Measurements from ENCODE around the gene SUPT3H. TPM values are rescaled to one million over a fixed set of nuclear protein-coding genes. Genes with fewer than 3 reads are reported as not detected.

Gene SUPT3H
- total RNA-seq, 2 donors from 2014 or later = 5.3 to 9.6 TPM

GRCh38 chr6:44804016-44804415, 573.7 kb downstream of the SUPT3H start:
- Mint-ChIP-seq H3K4me1 (ENCODE audit: low read depth in 2 of 2) (no peaks in the 10 kb centered on the region), H3K27me3 (peaks cover 7 to 18% of the 10 kb centered on the region in 2 donors), H3K4me3 (no peak overlapping the region), H3K9me3 (no peaks in the 10 kb centered on the region), H3K27ac (no peak overlapping the region), H3K36me3 (no peaks in the 10 kb centered on the region)
- ATAC-seq (no peak), DNase-seq (ENCODE audit: low spot score) (no peak)

GRCh38 chr6:44800784-44801592, 576.7 kb downstream of the SUPT3H start:
- no peak overlapping the region for H3K4me3 Mint-ChIP-seq
- DNase-seq (ENCODE audit: low spot score) (no peak), ATAC-seq (no peak)
- H3K4me1 Mint-ChIP-seq (ENCODE audit: low read depth in 2 of 2) = no peaks in the 10 kb centered on the region
- peaks cover 2% of the 10 kb centered on the region for H3K9me3 Mint-ChIP-seq
- no peaks in the 10 kb centered on the region for H3K36me3 Mint-ChIP-seq
- H3K27ac Mint-ChIP-seq = no peak overlapping the region
- H3K27me3 Mint-ChIP-seq = peaks cover 15 to 27% of the 10 kb centered on the region in 2 donors

- Mint-ChIP-seq H3K27me3 (peaks cover 17 to 30% of the 10 kb centered on the region in 2 donors), H3K27ac (no peak overlapping the region), H3K36me3 (no peaks in the 10 kb centered on the region), H3K9me3 (peaks cover 2% of the 10 kb centered on the region), H3K4me3 (no peak overlapping the region), H3K4me1 (ENCODE audit: low read depth in 2 of 2) (no peaks in the 10 kb centered on the region)
- DNase-seq (ENCODE audit: low spot score) = no peak
- ATAC-seq = no peak
Measured at GRCh38 chr6:44800171-44800783, 577.5 kb downstream of the SUPT3H start.

GRCh38 chr6:44797746-44798145, 580.0 kb downstream of the SUPT3H start:
- Mint-ChIP-seq H3K4me1 (ENCODE audit: low read depth in 2 of 2) (no peaks in the 10 kb centered on the region), H3K36me3 (no peaks in the 10 kb centered on the region), H3K4me3 (no peak overlapping the region), H3K9me3 (peaks cover 2% of the 10 kb centered on the region), H3K27me3 (peaks cover 17 to 45% of the 10 kb centered on the region in 2 donors), H3K27ac (no peak overlapping the region)
- no peak for ATAC-seq
- no peak for DNase-seq (ENCODE audit: low spot score)

GRCh38 chr6:44795326-44795725, 582.4 kb downstream of the SUPT3H start:
- Mint-ChIP-seq H3K27ac (no peak overlapping the region), H3K9me3 (peaks cover 2% of the 10 kb centered on the region), H3K27me3 (peaks cover 13 to 44% of the 10 kb centered on the region in 2 donors), H3K36me3 (no peaks in the 10 kb centered on the region), H3K4me1 (ENCODE audit: low read depth in 2 of 2) (no peaks in the 10 kb centered on the region), H3K4me3 (no peak overlapping the region)
- no peak for ATAC-seq
- DNase-seq (ENCODE audit: low spot score) = no peak

GRCh38 chr6:44789806-44790205, 587.9 kb downstream of the SUPT3H start:
- H3K4me3 Mint-ChIP-seq = no peak overlapping the region
- DNase-seq (ENCODE audit: low spot score) (no peak), ATAC-seq (peak in 1 of 2 donors; percentile 50)
- H3K36me3 Mint-ChIP-seq = no peaks in the 10 kb centered on the region
- peaks cover 5 to 45% of the 10 kb centered on the region in 2 donors for H3K27me3 Mint-ChIP-seq
- H3K27ac Mint-ChIP-seq = no peak overlapping the region
- H3K4me1 Mint-ChIP-seq (ENCODE audit: low read depth in 2 of 2) = peaks cover 0 to 6% of the 10 kb centered on the region in 2 donors
- no peaks in the 10 kb centered on the region for H3K9me3 Mint-ChIP-seq

GRCh38 chr6:44789061-44789460, 588.7 kb downstream of the SUPT3H start:
- Mint-ChIP-seq H3K36me3 (no peaks in the 10 kb centered on the region), H3K27ac (no peak overlapping the region), H3K27me3 (peaks cover 5 to 37% of the 10 kb centered on the region in 2 donors), H3K4me1 (ENCODE audit: low read depth in 2 of 2) (peaks cover 0 to 6% of the 10 kb centered on the region in 2 donors), H3K4me3 (no peak overlapping the region), H3K9me3 (no peaks in the 10 kb centered on the region)
- DNase-seq (ENCODE audit: low spot score) (no peak), ATAC-seq (peak in 1 of 2 donors; percentile 34)

DNA sequence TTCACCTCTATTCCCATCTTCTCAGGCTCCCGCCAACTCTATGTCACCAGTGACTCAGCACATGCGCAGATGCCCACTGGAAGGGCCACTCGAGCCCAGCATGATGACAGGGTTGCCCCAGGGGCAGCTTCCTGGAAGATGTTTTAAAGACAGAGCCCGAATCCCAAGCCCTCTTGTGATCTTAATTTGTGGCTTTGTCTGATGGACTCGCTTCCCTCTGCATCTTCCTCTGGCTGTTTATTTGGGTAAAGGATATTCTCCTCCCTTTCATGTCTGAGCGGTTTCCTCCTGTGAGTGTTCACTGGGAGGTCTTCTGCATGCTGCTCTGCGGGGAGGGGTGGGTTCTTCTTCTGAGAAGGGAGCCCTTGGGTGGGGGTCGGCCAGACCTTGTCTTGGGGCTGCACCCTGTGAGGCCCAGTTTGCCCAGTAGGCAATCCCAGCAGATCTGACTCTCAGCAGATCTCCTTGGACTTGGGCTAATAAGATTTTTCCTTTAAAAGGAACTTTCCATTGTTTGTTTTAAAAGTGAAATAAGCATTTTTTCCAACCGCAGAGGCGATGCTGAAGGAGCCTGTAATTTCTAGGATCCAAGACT, 589.2 kb downstream of the SUPT3H start:
- H3K36me3 Mint-ChIP-seq = no peaks in the 10 kb centered on the region
- no peak for ATAC-seq

GRCh38 chr6:44787254-44787834, 590.4 kb downstream of the SUPT3H start:
- DNase-seq (ENCODE audit: low spot score) (no peak), ATAC-seq (no peak)
- Mint-ChIP-seq H3K27me3 (peaks cover 5 to 28% of the 10 kb centered on the region in 2 donors), H3K27ac (no peak overlapping the region), H3K9me3 (no peaks in the 10 kb centered on the region), H3K36me3 (no peaks in the 10 kb centered on the region), H3K4me3 (no peak overlapping the region), H3K4me1 (ENCODE audit: low read depth in 2 of 2) (peaks cover 0 to 6% of the 10 kb centered on the region in 2 donors)

More for the DNA sequence above, 589.2 kb downstream of the SUPT3H start:
- Mint-ChIP-seq H3K27ac (no peak overlapping the region), H3K9me3 (no peaks in the 10 kb centered on the region), H3K27me3 (peaks cover 5 to 35% of the 10 kb centered on the region in 2 donors), H3K4me3 (no peak overlapping the region), H3K4me1 (ENCODE audit: low read depth in 2 of 2) (peaks cover 0 to 6% of the 10 kb centered on the region in 2 donors)
- DNase-seq (ENCODE audit: low spot score) = no peak

DNA sequence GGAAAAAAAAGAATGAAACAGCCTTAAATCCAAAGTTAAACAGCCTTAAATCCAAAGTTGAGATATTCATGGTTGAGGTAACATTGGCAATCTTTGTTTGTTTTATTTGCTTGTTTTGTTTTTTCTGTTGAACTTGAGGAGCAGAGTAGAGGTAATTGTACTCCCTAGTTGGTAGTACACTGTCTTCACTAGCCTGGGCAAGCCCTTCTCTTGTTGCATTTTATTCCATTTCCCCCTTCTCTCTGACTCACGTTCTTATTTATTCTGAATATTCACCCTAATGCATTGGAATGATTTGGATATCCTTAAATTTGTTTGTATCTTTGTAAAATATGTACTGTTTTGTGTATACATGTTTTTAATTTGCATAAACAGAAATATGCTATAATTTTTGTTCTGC, 592.6 kb downstream of the SUPT3H start:
- ATAC-seq (no peak), DNase-seq (ENCODE audit: low spot score) (no peak)
- Mint-ChIP-seq H3K4me1 (ENCODE audit: low read depth in 2 of 2) (peaks cover 0 to 6% of the 10 kb centered on the region in 2 donors), H3K4me3 (no peak overlapping the region), H3K27ac (no peak overlapping the region), H3K9me3 (no peaks in the 10 kb centered on the region), H3K36me3 (no peaks in the 10 kb centered on the region), H3K27me3 (peaks cover 5 to 20% of the 10 kb centered on the region in 2 donors)

GRCh38 chr6:44784195-44784594, 593.5 kb downstream of the SUPT3H start:
- H3K27ac Mint-ChIP-seq = no peak overlapping the region
- no peaks in the 10 kb centered on the region for H3K9me3 Mint-ChIP-seq
- H3K36me3 Mint-ChIP-seq = no peaks in the 10 kb centered on the region
- peaks cover 5 to 19% of the 10 kb centered on the region in 2 donors for H3K27me3 Mint-ChIP-seq
- no peak for ATAC-seq
- no peak for DNase-seq (ENCODE audit: low spot score)
- H3K4me3 Mint-ChIP-seq = no peak overlapping the region
- H3K4me1 Mint-ChIP-seq (ENCODE audit: low read depth in 2 of 2) = peaks cover 0 to 6% of the 10 kb centered on the region in 2 donors

GRCh38 chr6:44782892-44783291, 594.8 kb downstream of the SUPT3H start:
- H3K27me3 Mint-ChIP-seq = peaks cover 5 to 15% of the 10 kb centered on the region in 2 donors
- no peaks in the 10 kb centered on the region for H3K36me3 Mint-ChIP-seq
- DNase-seq (ENCODE audit: low spot score) = no peak
- H3K27ac Mint-ChIP-seq = no peak overlapping the region
- peaks cover 0 to 6% of the 10 kb centered on the region in 2 donors for H3K4me1 Mint-ChIP-seq (ENCODE audit: low read depth in 2 of 2)
- ATAC-seq = no peak
- no peaks in the 10 kb centered on the region for H3K9me3 Mint-ChIP-seq
- no peak overlapping the region for H3K4me3 Mint-ChIP-seq

DNA sequence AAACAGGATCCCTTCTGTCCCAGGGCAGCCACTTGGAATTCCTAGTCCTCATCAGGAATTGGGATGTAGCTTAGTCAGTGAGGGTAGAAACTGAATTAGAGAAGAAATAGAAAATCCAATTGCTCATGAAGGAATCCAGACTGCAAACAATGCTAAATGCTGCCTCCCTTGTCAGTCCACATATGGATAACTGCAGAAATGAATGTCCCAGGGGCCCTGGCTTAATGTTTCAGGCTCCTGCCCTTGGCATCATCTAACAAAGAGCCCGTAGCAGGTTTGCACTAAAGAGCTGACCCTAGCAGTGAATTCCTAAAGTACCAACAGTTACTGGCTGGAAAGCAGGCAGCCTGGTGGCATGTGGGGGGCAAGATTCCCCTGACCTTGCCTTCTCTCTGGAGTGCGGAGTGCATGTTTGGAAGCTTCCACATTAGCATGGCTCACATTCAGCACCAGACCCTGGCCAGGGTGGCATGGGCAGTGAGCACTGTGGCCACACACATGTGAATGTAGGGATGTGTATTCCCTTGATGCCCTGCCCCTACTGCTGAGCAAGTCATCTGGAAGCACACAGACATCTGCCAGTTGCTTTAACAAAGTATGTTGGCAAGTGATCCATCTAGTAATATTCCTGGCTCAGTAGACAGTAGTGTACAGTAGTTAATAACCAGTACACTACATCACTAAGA, 595.7 kb downstream of the SUPT3H start:
- no peaks in the 10 kb centered on the region for H3K36me3 Mint-ChIP-seq
- no peak overlapping the region for H3K27ac Mint-ChIP-seq
- peaks cover 2 to 7% of the 10 kb centered on the region in 2 donors for H3K27me3 Mint-ChIP-seq
- H3K4me3 Mint-ChIP-seq = no peak overlapping the region
- ATAC-seq (peak in 1 of 2 donors; percentile 29), DNase-seq (ENCODE audit: low spot score) (no peak)
- H3K4me1 Mint-ChIP-seq (ENCODE audit: low read depth in 2 of 2) = no peaks in the 10 kb centered on the region
- H3K9me3 Mint-ChIP-seq = no peaks in the 10 kb centered on the region
